HG03558 (cell line): Measurements from ENCODE around the gene ATAD2B.
A peak's percentile ranks its signal among the peaks of the same experiment; 100 is the strongest.

ENCODE experiments used
- ATAC-seq: cut with Tn5 transposase; IDR thresholded peaks from one replicate; pipeline ENCODE4 v1.9.1; 2021; ENCODE audit warnings: moderate number of reproducible peaks; ENCODE audit not compliant: unreplicated experiment; ENCODE audit errors: extremely low read depth

Gene ATAD2B

GRCh38 chr2:23915327-23915726 is 11.6 kb downstream of the ATAD2B start:
- ATAC-seq: no peak

- ATAC-seq: no peak
Observed at GRCh38 chr2:23912054-23912453, 14.9 kb downstream of the ATAD2B start.

- no peak for ATAC-seq
Observed at GRCh38 chr2:23905155-23905554, 21.8 kb downstream of the ATAD2B start.

GRCh38 chr2:23904692-23905091 is 22.2 kb downstream of the ATAD2B start:
- no peak for ATAC-seq

- ATAC-seq: no peak
Observed at GRCh38 chr2:23904215-23904614, 22.7 kb downstream of the ATAD2B start.

GRCh38 chr2:23903034-23903433 is 23.9 kb downstream of the ATAD2B start:
- ATAC-seq: no peak

GRCh38 chr2:23901966-23902846 is 24.7 kb downstream of the ATAD2B start:
- ATAC-seq: no peak

- ATAC-seq: no peak
Observed at GRCh38 chr2:23900541-23901322, 26.2 kb downstream of the ATAD2B start.

- no peak for ATAC-seq
Observed at GRCh38 chr2:23900133-23900532, 26.8 kb downstream of the ATAD2B start.

GRCh38 chr2:23871206-23871605 is 55.7 kb downstream of the ATAD2B start:
- no peak for ATAC-seq

GRCh38 chr2:23867449-23867848 is 59.5 kb downstream of the ATAD2B start:
- no peak for ATAC-seq

- no peak for ATAC-seq
Observed at GRCh38 chr2:23862716-23863426, 64.1 kb downstream of the ATAD2B start.

- no peak for ATAC-seq
Observed at GRCh38 chr2:23861952-23862351, 65.0 kb downstream of the ATAD2B start.

GRCh38 chr2:23859983-23860382 is 66.9 kb downstream of the ATAD2B start:
- ATAC-seq: no peak

- ATAC-seq: no peak
Observed at GRCh38 chr2:23859234-23859633, 67.7 kb downstream of the ATAD2B start.

- peak; percentile 56 for ATAC-seq
Observed at GRCh38 chr2:23850564-23851256, 76.2 kb downstream of the ATAD2B start.

GRCh38 chr2:23844905-23845304 is 82.0 kb downstream of the ATAD2B start:
- ATAC-seq: no peak

GRCh38 chr2:23843051-23843976 is 83.6 kb downstream of the ATAD2B start:
- ATAC-seq: no peak

- ATAC-seq: no peak
Observed at GRCh38 chr2:23839919-23840578, 86.9 kb downstream of the ATAD2B start.
